Measurements from ENCODE around the gene HS6ST2.
"Not testable (repeated sequence)": the region's sequence is repeated elsewhere in the genome, so short reads cannot be mapped to it uniquely, and the experiment has no call there.

Gene HS6ST2

DNA sequence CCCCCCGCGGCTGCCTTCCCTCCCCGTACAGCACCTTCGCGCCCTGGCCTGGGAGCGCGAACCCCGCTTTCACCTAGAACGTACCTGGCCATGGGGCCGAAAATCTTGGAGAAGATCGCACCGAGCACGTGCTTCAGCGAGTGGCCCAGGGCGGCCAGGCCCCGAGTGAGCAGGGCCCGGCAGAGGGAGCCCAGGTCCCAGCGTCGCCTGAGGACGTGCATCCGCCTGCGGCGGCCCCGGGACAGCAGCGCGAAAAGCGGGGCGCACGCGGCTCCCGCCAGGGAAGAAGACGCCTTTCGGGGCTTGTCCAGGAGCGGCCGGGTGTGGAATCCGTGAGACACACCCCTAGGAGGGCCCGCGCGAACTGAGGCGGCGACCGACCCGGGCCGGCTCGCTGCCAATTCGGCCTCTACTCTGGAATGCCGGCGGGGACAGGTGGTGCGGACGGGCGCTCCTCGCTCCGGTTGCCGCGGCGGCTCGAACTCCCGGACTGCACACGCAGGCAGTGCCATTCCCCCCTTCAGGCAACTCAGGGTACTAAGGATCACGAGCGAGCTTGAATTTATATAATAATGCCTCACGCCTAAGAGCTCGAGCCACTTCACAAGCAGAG is at the start of gene HS6ST2:
TSS of gene HS6ST2 (minus strand) at position 539 of the 613 bp plus-strand sequence.
- DNase-seq (ENCODE audit: low read depth), result no peak

DNA sequence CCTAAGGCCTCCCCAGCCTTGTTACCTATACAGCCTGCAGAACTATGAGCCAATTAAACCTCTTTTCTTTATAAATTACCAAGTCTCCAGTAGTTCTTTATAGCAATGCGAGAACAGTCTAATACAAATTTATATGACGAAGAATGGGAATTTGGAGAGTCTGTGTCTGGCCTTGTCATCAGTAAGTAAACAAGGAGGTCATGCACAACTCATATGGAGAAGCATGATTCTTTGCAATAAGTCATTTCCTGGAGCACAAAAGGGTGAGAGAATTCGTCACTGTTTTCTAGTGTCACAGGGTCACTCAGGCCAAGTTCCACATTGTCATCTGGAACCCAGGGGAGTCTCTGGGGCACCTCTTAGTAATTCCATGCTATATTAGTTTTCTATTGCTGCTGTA is 49.0 kb upstream of the HS6ST2 start:
- no peak for DNase-seq (ENCODE audit: low read depth)

DNA sequence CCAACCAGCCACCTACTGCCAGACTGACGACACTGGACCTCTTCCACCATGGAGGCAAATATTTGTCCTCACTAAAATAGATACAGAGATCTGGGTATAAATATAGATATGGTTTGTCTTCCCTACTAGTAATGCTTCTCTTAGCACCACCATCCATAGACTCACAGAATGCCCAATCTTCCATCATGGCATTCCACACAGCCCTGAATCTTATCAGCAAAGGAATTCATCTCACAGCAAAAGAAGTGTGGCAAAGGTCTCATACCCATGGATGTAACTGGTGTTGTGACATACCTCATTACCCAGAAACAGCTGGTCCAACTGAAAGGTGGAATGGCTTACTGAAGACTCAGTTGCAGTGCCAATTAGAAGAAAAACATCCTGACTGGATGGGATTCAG is 47.2 kb upstream of the HS6ST2 start:
- no peak for DNase-seq (ENCODE audit: low read depth)

DNA sequence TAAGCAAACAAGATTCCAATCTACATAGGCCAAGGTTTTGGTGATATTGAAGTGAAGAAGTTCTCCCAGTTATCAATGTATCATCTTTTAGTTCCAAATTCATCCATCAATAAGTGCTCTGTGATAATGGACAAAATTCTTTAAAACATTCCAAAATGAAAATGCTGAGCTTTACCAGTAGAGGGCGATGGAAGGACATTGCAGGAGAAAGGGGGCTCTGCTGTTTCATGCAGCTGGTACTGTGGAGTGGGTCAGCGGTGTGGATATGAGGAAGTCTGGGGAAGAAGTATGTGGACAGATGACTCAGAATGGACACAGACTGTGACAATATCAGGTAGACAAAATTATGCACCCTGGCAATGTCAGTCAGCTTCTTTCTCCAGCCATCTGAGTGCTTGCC is 46.6 kb upstream of the HS6ST2 start:
- no peak for DNase-seq (ENCODE audit: low read depth)

DNA sequence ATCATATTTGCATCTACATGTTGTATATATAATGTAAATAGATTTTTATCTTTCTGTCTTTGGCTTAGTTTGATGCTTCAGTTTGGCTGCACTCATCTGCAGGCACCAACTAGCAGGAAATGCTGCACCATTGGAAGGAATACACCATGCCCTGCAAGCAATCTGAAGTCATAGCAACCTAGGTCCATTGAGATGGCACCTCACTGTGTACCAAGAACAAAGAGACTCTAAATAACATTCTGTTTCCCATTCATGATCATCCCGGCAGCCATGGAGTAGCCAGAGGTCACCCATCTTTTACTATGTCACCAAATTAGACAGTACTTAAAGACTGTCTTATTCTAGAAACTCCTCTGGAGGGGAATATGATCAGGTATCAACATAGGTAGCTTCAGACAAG is 40.8 kb upstream of the HS6ST2 start:
- no peak for DNase-seq (ENCODE audit: low read depth)

DNA sequence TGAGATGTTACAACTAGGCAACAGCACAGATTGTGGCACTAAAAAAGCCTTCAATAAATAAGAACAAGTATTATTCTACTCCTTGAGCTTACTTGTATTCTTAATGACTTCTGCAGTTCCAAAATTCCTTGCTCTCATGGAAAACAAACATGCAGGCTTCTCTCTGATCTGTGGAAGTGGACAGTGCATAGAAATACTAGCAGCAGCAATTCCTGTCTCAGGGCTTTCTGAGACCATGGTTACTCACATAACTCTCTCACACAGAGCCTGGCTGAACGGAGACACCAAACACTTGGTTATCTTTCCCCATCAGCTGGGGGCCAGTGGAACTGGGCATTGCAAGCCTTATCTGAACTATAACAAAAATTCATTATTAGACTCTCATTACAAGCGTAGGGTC is 32.4 kb upstream of the HS6ST2 start:
- no peak for DNase-seq (ENCODE audit: low read depth)

DNA sequence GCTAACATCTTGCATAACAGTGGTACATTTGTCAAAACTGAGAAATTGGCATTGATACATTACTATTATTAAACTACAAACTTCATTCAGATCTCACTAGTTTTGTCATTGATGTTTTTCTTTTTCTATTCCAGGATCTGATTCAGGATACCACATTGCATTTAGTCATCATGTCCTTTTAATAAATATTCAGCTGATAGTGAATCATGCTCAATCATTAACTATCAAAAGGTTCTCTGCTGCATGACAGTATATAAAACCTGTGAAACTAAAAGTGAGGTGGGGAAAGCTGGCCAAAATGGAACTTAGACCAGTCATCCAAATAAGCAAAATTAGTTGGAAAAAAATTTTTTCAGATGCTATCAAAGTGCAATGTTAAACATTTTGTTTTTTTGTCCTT is 28.1 kb upstream of the HS6ST2 start:
- DNase-seq (ENCODE audit: low read depth), result no peak

DNA sequence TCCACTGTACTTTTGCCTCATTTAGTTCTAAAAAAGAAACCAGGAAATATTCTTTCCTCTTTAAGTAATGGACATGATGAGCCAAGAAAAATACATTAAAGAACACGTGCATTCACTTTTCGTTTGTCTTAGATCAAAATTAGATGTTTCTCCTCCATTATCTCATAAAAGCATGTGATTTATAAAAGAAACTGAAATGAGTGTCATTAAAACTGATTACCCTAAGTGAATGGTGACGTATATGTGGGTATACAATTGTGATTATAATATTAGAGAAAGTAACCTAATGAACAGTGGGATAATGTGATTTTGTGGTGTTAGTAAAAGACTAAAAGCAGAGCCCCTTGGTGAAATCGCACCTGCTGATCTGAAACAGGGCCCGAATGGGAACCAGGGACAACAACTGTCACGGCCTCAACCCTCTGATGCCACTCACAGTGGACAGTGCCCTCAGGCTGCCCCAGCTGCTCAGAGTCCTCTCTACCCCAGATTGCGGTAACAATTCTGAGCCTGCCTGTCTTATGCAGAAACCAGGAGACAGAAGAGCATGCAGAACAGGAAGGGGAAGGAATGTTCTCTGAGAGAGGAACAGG is 25.7 kb upstream of the HS6ST2 start:
- no peak for DNase-seq (ENCODE audit: low read depth)

DNA sequence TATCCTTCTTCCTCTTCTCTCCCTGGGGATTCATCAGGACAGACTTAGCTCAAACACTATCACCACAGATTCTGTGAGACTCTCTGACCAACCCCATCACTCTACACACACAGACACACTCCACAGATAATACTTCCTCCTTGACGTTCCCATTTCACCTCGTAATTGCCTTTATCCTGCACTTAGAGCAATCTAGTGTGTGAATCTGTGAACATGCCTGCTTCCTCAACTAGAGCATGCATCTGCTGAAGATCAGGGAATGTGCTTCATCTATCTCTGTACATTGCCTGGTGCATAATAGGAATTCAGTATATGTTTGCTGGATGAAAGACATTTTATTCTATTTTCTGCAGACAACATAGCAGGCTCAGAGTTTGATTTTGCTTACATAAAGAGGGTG is 25.1 kb upstream of the HS6ST2 start:
- DNase-seq (ENCODE audit: low read depth), result no peak

DNA sequence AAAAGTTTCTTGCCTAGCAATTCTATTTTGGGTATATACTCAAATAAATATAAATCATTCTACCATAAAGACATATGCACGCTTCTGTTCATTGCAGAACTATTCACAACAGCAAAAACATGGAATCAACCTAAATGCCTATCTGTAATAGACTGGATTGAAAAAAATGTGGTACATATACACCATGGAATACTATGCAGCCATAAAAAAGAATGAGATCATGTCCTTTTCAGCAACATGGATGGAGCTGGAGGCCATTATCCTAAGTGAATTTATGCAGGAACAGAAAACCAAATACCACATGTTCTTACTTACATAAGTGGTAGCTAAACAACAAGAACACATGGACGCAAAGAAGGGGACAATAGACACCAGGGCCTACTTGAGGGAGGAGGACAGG is 21.6 kb upstream of the HS6ST2 start:
- not testable (repeated sequence) for DNase-seq (ENCODE audit: low read depth)

DNA sequence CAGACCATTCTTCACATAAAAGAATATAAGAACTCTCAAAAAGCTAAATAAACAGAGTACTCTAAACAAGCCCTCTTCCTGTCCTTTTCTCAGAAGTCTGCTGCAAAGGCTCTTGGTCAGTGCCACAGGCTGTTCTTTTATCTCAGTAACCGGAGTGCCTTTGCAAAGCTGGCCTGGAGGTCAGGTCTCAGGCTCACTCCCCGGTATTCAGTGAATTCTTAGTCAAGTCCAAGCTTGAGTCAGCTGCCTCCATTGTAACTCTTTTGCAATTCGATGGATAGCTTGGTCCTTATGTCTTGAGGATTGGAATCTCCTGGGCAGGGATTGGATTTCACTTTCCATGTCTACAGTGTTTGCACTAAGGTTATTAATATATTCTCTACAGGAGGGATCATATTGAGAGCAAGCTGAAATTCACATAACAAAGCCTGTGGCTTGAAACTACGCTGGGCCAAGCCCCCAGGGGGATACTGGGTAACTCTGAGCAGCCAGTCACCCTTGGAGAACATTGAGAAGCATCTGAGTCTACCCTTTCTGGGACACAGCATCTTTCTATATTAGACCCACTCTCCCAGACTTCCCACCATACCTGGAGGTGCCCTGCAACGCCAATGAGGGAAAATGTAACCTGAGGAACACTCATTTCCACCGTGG is 10.0 kb upstream of the HS6ST2 start:
- no peak for DNase-seq (ENCODE audit: low read depth)

DNA sequence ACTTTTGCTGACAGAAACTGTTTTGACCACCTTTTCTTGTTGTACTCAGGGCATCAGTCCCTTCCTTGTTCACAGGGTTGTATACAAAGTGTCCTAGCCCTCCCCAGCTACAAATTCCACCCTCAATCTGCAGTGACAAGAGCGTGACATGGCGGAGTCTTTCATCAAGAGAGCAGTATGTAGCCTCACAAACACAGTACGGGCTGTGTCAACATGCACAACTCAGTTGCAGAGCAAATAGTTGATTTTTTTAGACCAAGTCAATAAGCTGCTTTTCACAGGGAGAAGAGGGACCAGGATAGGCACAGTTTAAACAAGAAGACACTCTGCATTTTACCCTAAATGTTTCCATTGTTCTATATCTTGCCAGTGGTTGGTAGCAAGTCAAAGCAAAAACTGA is 8.6 kb upstream of the HS6ST2 start:
- no peak for DNase-seq (ENCODE audit: low read depth)

DNA sequence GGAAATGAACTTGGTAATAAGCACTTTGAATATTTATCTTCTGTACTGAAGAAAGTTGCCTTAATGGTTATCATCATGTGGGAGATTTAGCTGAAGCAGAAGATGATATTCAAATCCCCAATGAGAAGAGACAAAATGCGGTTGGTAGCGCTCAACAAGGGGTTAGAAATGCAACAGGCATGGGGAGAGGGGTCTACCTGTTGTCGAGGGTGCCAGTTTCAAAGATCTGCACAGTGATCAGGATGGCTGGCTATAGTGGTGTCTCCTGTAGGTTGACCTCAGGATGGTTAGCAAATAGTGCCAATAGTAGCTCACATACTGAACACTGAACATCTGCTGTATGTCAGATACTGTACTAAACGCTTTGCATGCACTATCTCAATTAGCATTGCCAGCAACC is 7.0 kb upstream of the HS6ST2 start:
- no peak for DNase-seq (ENCODE audit: low read depth)

DNA sequence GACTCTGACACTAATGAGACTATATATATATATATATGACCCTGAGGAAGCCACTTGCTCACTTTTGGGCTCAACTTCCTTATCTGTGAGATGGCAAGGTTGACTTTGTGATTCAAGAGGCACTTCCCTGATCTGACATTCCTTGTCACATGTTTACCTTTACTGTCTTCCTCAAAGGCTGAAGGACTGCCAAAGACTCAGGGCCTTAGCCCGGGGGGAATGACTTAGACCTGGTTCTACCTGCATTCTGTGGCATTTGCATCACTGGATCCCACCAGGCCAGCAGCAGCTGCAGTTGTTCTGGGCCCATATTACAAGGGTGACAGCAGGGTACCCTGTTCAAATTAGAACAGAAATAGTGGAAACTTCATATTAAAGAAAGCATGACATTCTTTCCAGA is 3.1 kb upstream of the HS6ST2 start:
- no peak for DNase-seq (ENCODE audit: low read depth)

DNA sequence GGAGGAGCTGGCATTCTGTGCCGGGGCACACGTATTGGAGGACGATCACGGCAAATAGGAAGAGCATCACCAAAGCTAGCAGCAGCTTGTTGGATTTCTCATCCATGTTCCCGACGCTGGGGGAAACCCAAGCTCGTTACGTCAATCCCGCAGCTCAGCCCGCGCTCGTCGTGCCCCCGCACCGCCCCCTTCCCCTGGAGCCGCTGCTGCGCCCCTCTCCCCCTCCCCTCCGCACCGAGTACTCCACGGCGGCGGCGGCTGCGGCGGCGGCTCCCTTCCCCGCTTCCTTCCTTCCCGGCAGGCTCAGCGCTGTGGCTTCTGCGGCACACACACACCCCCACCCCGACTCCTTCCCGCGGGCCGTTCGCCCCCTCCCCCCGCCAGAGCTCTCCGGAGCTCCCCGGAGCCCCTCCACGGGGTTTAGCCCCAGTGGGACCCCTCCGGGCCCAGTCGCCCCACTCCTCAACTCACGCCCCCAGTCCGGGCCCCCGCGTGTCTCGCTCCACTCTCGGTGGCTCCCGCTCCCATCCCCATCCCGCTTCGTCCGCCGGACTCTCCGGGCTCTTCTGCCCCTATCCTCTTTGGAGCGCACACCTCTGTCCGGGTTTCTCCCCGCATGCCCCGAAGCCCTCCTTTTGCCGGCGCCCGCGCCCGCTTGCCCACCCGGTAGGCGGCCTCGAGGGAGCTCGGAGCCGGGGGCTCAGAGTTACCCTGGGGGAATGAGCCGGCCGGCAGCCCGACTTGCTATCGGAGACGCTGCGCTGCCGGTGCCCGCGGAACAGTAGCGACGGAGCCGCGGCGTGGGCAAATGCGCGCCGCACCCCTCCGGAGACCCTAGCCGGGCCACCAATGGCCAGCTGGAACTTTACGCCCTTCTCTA is 978 bp downstream of the HS6ST2 start:
- DNase-seq (ENCODE audit: low read depth), result no peak

DNA sequence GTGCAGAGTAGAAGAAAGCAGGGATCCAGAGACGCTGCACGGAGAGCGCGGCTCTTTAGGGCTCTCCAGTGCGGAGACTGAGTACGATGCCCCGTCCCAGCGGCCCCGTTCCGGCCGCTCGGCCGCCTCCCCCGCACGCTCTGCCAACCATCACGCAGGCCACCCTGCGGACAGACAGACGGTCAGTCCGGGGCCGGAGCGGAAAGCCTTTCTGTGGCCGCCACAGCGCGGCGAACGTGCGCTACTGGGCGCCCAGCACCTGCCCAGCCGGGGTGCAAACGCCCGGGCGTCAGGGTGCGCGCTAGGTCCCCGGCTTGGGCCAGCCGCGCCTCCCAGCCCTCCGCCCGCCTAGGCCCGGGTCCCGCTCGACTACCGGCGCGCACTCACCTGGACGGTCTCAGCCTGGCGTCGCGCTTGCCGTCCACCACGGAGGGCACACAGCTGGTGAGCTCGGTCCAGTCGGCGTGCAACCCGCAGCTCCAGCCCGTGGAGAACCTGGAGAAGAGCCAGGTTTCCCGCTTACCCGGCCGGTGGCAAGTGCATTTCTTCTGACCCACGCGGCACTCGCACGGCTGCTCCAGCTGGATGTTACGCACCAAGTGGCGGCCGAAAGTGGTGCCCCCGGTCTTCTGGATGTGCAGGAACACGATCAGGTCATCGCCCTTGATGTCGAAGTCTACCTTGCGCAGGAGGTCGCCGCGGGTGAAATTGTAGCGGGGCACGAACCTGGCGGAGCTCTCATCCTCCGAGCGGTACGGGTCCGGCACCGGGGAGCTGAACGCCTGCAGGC is 1.8 kb downstream of the HS6ST2 start:
- DNase-seq (ENCODE audit: low read depth), result no peak

DNA sequence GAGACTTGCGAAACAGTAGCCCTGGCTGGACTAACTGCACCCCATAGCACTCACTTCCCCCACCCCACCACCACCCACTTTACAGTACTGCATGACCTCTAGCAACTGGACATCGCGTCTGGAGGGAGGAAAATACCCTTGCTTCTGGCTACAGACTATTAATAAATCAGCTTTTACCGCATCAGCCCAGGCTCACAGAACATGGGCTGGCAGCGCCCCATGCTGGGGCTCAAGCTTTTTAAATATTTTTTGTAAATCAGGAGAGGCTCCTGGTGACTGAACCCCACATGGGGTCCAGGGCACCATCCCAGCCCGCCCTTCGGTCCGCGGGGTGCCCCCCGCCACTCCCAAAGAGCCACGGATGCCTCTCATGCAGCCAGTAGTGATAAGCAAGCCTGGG is 2.7 kb downstream of the HS6ST2 start:
- no peak for DNase-seq (ENCODE audit: low read depth)

DNA sequence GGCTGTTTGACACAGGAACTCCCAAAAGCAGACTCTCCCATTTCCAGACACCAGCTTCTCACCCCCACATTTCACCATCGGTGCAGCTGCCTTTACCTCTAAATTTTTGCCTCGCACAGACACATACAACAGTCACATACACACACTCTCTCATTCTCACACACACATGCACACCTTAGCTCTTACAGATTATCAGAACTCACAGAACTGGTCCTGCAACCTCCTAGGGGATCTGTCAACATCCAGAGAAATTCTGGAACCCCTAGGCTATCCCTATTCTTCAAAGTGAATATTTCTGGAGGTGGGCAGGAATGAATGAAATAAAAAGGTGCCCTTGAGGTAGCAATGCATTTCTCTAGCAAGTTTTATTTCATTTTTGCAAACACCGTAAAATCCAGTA is 4.1 kb downstream of the HS6ST2 start:
- DNase-seq (ENCODE audit: low read depth), result no peak

DNA sequence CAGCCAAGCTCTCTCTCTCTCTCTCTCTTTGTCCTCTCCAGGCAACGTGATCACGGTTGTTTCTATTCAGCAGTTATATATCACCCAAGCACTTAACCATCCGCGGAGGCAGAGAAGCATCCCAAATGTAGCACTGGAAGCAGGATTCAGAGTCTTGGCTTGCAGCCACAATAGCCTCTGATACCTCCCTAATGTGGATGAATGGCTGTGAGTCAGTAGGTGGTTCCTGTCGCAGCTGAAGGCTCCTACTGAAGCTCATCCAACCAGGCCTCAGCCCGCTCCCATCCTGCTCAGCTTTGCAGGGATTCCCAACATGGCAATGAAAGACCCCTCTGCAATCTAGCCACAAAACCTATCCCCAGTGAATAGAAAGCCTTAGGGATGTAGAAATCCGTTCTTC is 5.1 kb downstream of the HS6ST2 start:
- no peak for DNase-seq (ENCODE audit: low read depth)

DNA sequence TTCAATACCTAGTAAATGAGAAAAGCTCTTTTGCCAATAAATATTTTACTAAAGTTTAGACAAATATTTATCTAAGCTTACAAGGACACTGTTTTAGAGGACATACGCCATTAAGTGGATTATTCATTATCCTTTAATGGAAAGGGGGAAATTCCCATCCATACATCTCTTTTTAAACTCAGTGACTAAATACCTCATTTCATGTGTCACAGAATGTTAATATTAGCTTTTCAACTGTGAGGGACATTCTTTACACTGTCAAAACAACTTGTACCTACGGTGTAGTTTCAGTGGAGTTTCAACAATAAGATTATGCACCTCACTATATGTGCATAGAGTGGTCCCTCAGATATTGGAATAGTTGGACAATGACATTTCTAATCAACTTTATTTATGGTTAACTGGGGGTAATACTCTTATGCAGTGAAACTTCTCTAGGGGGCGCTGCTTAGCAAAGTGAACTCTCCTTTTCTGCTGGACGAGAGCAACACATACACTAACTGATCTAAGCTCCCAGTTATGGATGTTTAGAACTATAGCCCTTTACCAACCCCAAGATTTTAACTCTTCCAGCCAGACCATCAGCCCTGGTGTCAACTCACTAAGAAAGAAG is 9.7 kb downstream of the HS6ST2 start:
- DNase-seq (ENCODE audit: low read depth), result no peak

DNA sequence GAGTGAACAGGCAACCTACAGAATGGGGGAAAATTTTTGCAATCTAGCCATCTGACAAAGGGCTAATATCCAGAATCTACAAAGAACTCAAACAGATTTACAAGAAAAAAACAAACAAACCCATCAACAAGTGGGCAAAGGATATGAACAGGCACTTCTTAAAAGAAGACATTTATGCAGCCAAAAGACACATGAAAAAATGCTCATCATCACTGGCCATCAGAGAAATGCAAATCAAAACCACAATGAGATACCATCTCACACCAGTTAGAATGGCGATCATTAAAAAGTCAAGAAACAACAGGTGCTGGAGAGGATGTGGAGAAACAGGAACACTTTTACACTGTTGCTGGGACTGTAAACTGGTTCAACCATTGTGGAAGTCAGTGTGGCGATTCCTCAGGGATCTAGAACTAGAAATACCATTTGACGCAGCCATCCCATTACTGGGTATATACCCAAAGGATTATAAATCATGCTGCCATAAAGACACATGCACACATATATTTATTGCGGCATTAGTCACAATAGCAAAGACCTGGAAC is 13.3 kb downstream of the HS6ST2 start:
- DNase-seq (ENCODE audit: low read depth), result not testable (repeated sequence)

Measured in stimulated activated CD8-positive, alpha-beta memory T cell treated with anti-CD3 and anti-CD28 coated beads, Interleukin-4, amount 100 ng/mL, for 24 hours (primary cell).